ENCODE measurements around the gene MFGE8. TPM values are rescaled to one million over a fixed set of nuclear protein-coding genes. Genes with fewer than 3 reads are reported as not detected.

Gene MFGE8
- total and polyA plus RNA-seq, 12 donors = 16.1 to 308 (median 135) TPM

- intact Hi-C loops (cut with DNase I) = loop anchor here (5.0 to 10.0 kb wide), 3 partner anchors 96 to 279 kb away; no protein-coding TSS in a partner anchor
- H3K36me3 ChIP-seq (replicated peaks in 1 of 2) = peaks cover 0 to 12% of the 10 kb centered on the region in 2 donors
- H3K4me3 ChIP-seq = no peak overlapping the region
- no peaks in the 10 kb centered on the region for H3K9me3 ChIP-seq (replicated peaks in 1 of 3)
- 95 to 100% (median 99%) methylated on average over 1 of the region's 1 CpG for WGBS, 4 donors
- H3K27me3 ChIP-seq = no peaks in the 10 kb centered on the region
- H3K27ac ChIP-seq = no peak overlapping the region
- TF ChIP-seq CTCF (IDR thresholded peaks at IDR 0.05) (no peak), POLR2A (IDR thresholded peaks at IDR 0.05) (no peak)
- no peak for DNase-seq
- H3K4me1 ChIP-seq (replicated peaks in 1 of 2) = peaks cover 0 to 5% of the 10 kb centered on the region in 2 donors
Measured at GRCh38 chr15:88906130-88906529, 7.0 kb downstream of the MFGE8 start.

- intact Hi-C loops (cut with DNase I) = loop anchor here (2.0 to 10.0 kb wide), 4 partner anchors 97 to 279 kb away; no protein-coding TSS in a partner anchor
- H3K4me1 ChIP-seq (replicated peaks in 1 of 2) = peaks cover 0 to 5% of the 10 kb centered on the region in 2 donors
- H3K27ac ChIP-seq = peak overlapping the region in 1 of 5 donors; percentile 22
- TF ChIP-seq CTCF (IDR thresholded peaks at IDR 0.05) (no peak), POLR2A (IDR thresholded peaks at IDR 0.05) (no peak)
- H3K9me3 ChIP-seq (replicated peaks in 1 of 3) = no peaks in the 10 kb centered on the region
- H3K36me3 ChIP-seq (replicated peaks in 1 of 2) = peaks cover 0 to 12% of the 10 kb centered on the region in 2 donors
- DNase-seq = no peak
- 71 to 96% (median 89%) methylated on average over 3 to 11 of the region's 11 CpGs for WGBS, 4 donors
- no peaks in the 10 kb centered on the region for H3K27me3 ChIP-seq
- no peak overlapping the region for H3K4me3 ChIP-seq
Measured at GRCh38 chr15:88905576-88905975, 7.6 kb downstream of the MFGE8 start.

GRCh38 chr15:88904624-88905327 is 8.4 kb downstream of the MFGE8 start:
- no peaks in the 10 kb centered on the region for H3K27me3 ChIP-seq
- peak; percentile 76 to 92 (median 83) for DNase-seq
- H3K4me1 ChIP-seq (replicated peaks in 1 of 2) = peaks cover 0 to 5% of the 10 kb centered on the region in 2 donors
- H3K27ac ChIP-seq = peak overlapping the region in 1 of 5 donors; percentile 22
- H3K36me3 ChIP-seq (replicated peaks in 1 of 2) = peaks cover 0 to 16% of the 10 kb centered on the region in 2 donors
- no peak overlapping the region for H3K4me3 ChIP-seq
- 30 to 36% (median 31%) methylated on average over 10 of the region's 10 CpGs for WGBS, 4 donors
- no peaks in the 10 kb centered on the region for H3K9me3 ChIP-seq (replicated peaks in 1 of 3)
- peak; percentile 94 to 99 (median 96) for TF ChIP-seq CTCF (IDR thresholded peaks at IDR 0.05)
- TF ChIP-seq POLR2A (IDR thresholded peaks at IDR 0.05) = no peak
- intact Hi-C loops (cut with DNase I) = loop anchor here (2.0 to 10.0 kb wide), 4 partner anchors 98 to 280 kb away; no protein-coding TSS in a partner anchor

- TF ChIP-seq CTCF (IDR thresholded peaks at IDR 0.05) (no peak), POLR2A (IDR thresholded peaks at IDR 0.05) (no peak)
- intact Hi-C loops (cut with DNase I) = loop anchor here (2.0 to 10.0 kb wide), 2 partner anchors 113 to 281 kb away; no protein-coding TSS in a partner anchor
- no peaks in the 10 kb centered on the region for H3K27me3 ChIP-seq
- DNase-seq = peak in 1 of 7 donors; percentile 9
- peaks cover 0 to 5% of the 10 kb centered on the region in 2 donors for H3K4me1 ChIP-seq (replicated peaks in 1 of 2)
- H3K4me3 ChIP-seq = no peak overlapping the region
- WGBS, 4 donors = 78 to 100% (median 88%) methylated on average over 1 to 2 of the region's 2 CpGs
- H3K27ac ChIP-seq = no peak overlapping the region
- no peaks in the 10 kb centered on the region for H3K9me3 ChIP-seq (replicated peaks in 1 of 3)
- H3K36me3 ChIP-seq (replicated peaks in 1 of 2) = peaks cover 0 to 16% of the 10 kb centered on the region in 2 donors
Measured at GRCh38 chr15:88904257-88904623, 8.9 kb downstream of the MFGE8 start.

All from adrenal gland (tissue), 12 donors.